Adrenal gland (tissue), 12 donors: ENCODE data around the gene DOCK11. TPM values are rescaled to one million over a fixed set of nuclear protein-coding genes. Genes with fewer than 3 reads are reported as not detected.

Experiments used
- DNase-seq, 7 donors: peaks; one replicate each; pipeline ENCODE4 v3.0.0-alpha.2; 2019 to 2020
- H3K27ac ChIP-seq, 5 donors: fragments of 200-600 bp; sonication (generic) in 4 of 5; 1 replicate in 3 of 5; 2 replicates in 2 of 5; pipeline versions ENCODE4 v1.5.1 to v1.8.0; 2016 to 2020; ENCODE audit warnings: mild to moderate bottlenecking in 1 of 5
- H3K27me3 ChIP-seq: fragments of 200-600 bp; 2 replicates; pipeline ENCODE4 v1.8.0; 2021
- H3K36me3 ChIP-seq, 2 donors: fragments of 200-600 bp; replicated peaks in 1 of 2; 1 replicate in 1 of 2; 2 replicates in 1 of 2; pipeline versions ENCODE4 v1.5.1 to v1.8.0; 2018 to 2022
- H3K4me1 ChIP-seq, 2 donors: fragments of 200-600 bp; replicated peaks in 1 of 2; 1 replicate in 1 of 2; 2 replicates in 1 of 2; pipeline versions ENCODE4 v1.5.1 to v1.8.0; 2018 to 2021
- H3K4me3 ChIP-seq, 4 donors: fragments of 200-600 bp; sonication (generic) in 3 of 4; one replicate each; pipeline ENCODE4 v1.5.1; 2016 to 2018
- H3K9me3 ChIP-seq, 3 donors: fragments of 200-600 bp; sonication (generic) in 1 of 3; replicated peaks in 1 of 3; 1 replicate in 2 of 3; 2 replicates in 1 of 3; pipeline versions ENCODE4 v1.5.1 to v1.8.0; 2016 to 2021
- POLR2A ChIP-seq, 2 donors: fragments of 450-650 bp; IDR thresholded peaks; one replicate each; pipeline ENCODE4 v1.6.1; 2017; ENCODE audit warnings: antibody characterized with exemption in 2 of 2, mild to moderate bottlenecking in 2 of 2, moderate library complexity in 1 of 2
- WGBS, 4 donors: extraction: QIAGEN DNeasy Blood & Tissue Kit in 2 of 4; methylation state at CpG; one replicate each; pipeline versions ENCODE4 v1.1.5 to v1.1.7; 2013 to 2017; 5-methylcytosine and 5-hydroxymethylcytosine counted together
- intact Hi-C, 2 donors: fragments of 100-400 bp; cut with DNase I; formaldehyde crosslinking; loops; one replicate each; pipeline versions ENCODE4 v1.14.1 to v1.15.0; 2022 to 2023
- polyA plus RNA-seq, 3 donors: library from polyadenylated mRNA; stranded (reverse); fragments of 200-250 nt in 2 of 3; fragments of 350-450 nt in 1 of 3; fragmentation: Illumina TruSeq in 1 of 3; extraction: RNeasy Lipid Tissue Mini Kit (QIAGEN cat#74804) in 1 of 3; gene quantifications; one replicate each; pipeline ENCODE4 v1.2.3, GENCODE V29; 2013 to 2014
- total RNA-seq, 9 donors: library from RNA; depleted of rRNA in 4 of 9; stranded (reverse); fragments of >200 nt in 4 of 9; fragments of 120-200 nt in 1 of 9; fragmentation: NEBNext Ultra II Directional in 1 of 9; extraction: Animal tissue kit (Norgen Biotek cat#: 25700) in 1 of 9; gene quantifications; one replicate each; pipeline versions ENCODE4 v1.1.0 to v1.2.4, GENCODE V29; 2013 to 2023
- TF ChIP-seq, protein P1 (sequence below), 6 experiments: fragments of 450-650 bp in 4 of 6; fragments of 200-600 bp in 2 of 6; sonication (generic) in 1 of 6; IDR thresholded peaks; 1 replicate in 5 of 6; 2 replicates in 1 of 6; pipeline versions ENCODE4 v1.5.1 to v1.8.0; 2016 to 2021; ENCODE audit warnings: antibody characterized with exemption in 6 of 6, mild to moderate bottlenecking in 2 of 6, moderate library complexity in 1 of 6
- donor health status: healthy with polysubstance abuse.
- donor health status: Bipolar disorder and iron deficiency.
- donor health status: DM: yes; HTN: yes; CAD: no.
- donor health status: DM: no; HTN: no; CAD: no.
- donor health status: DM: no; HTN: no; CAD: no.
- donor health status: DM: yes; HTN: yes; CAD: no.

DOCK11 gene
- total and polyA plus RNA-seq, 12 donors, result 4.8 to 28.1 (median 13.2) TPM

GRCh38 chrX:118614150-118614549, 118.5 kb downstream of the DOCK11 start:
- no peaks in the 10 kb centered on the region for H3K36me3 ChIP-seq
- no peak overlapping the region for H3K27ac ChIP-seq
- H3K9me3 ChIP-seq, result no peaks in the 10 kb centered on the region
- intact Hi-C loops, result no loop called here
- TF ChIP-seq, protein P1, sequence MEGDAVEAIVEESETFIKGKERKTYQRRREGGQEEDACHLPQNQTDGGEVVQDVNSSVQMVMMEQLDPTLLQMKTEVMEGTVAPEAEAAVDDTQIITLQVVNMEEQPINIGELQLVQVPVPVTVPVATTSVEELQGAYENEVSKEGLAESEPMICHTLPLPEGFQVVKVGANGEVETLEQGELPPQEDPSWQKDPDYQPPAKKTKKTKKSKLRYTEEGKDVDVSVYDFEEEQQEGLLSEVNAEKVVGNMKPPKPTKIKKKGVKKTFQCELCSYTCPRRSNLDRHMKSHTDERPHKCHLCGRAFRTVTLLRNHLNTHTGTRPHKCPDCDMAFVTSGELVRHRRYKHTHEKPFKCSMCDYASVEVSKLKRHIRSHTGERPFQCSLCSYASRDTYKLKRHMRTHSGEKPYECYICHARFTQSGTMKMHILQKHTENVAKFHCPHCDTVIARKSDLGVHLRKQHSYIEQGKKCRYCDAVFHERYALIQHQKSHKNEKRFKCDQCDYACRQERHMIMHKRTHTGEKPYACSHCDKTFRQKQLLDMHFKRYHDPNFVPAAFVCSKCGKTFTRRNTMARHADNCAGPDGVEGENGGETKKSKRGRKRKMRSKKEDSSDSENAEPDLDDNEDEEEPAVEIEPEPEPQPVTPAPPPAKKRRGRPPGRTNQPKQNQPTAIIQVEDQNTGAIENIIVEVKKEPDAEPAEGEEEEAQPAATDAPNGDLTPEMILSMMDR (IDR thresholded peaks at IDR 0.05), result no peak
- no peak for TF ChIP-seq POLR2A (IDR thresholded peaks at IDR 0.05)
- no peak overlapping the region for H3K4me3 ChIP-seq
- no peaks in the 10 kb centered on the region for H3K4me1 ChIP-seq
- 67 to 79% (median 68%) methylated on average over 1 of the region's 1 CpG for WGBS, 4 donors
- H3K27me3 ChIP-seq, result no peaks in the 10 kb centered on the region
- no peak for DNase-seq

- Histone ChIP-seq H3K27ac (no peak overlapping the region), H3K4me3 (no peak overlapping the region), H3K27me3 (no peaks in the 10 kb centered on the region), H3K4me1 (no peaks in the 10 kb centered on the region), H3K9me3 (no peaks in the 10 kb centered on the region), H3K36me3 (no peaks in the 10 kb centered on the region)
- 75 to 89% (median 82%) methylated on average over 3 of the region's 3 CpGs for WGBS, 4 donors
- intact Hi-C loops, result no loop called here
- DNase-seq, result no peak
- no peak for TF ChIP-seq POLR2A (IDR thresholded peaks at IDR 0.05)
- TF ChIP-seq, protein P1 (IDR thresholded peaks at IDR 0.05), result no peak
Observed at GRCh38 chrX:118615141-118615540, 119.5 kb downstream of the DOCK11 start.

DNA sequence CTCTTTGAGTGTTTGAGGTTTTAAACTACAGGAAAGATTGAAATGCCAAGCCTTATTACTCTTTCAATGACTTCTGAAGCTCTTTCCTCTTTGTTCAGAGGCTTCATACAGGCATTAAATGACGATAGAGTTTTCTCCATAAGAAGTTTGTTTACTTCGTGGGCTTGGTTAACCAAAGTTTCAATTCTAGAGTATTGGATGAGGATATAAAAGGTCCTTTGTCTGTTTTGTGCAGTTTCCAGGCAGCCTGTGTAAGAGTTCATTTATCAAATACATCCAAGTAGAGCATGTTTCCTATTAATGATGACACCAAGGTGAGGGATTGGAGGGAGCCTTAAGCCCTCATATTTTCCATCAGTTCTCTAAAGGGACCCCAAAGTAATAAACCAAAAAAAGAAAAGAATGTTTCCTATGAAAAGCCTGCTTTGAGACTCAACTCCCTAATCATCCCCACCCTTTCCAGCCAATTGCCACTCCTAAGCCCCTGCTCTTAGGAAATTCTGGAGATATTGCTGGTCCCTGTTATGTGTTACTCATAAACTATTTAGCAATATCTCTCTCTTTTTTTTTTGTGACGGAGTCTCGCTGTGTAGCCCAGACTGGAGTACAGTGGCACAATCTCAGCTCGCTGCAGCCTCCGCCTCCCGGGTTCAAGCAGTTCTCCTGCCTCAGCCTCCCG, 125.6 kb downstream of the DOCK11 start:
- Histone ChIP-seq H3K9me3 (no peaks in the 10 kb centered on the region), H3K4me3 (no peak overlapping the region), H3K36me3 (no peaks in the 10 kb centered on the region), H3K4me1 (no peaks in the 10 kb centered on the region), H3K27me3 (peaks cover 5% of the 10 kb centered on the region), H3K27ac (no peak overlapping the region)
- WGBS, 4 donors, result 79 to 85% (median 83%) methylated on average over 8 of the region's 8 CpGs
- no peak for DNase-seq
- intact Hi-C loops, result no loop called here
- TF ChIP-seq, protein P1 (IDR thresholded peaks at IDR 0.05), result no peak
- no peak for TF ChIP-seq POLR2A (IDR thresholded peaks at IDR 0.05)

GRCh38 chrX:118623062-118623461, 127.4 kb downstream of the DOCK11 start:
- intact Hi-C loops, result no loop called here
- Histone ChIP-seq H3K27ac (no peak overlapping the region), H3K36me3 (no peaks in the 10 kb centered on the region), H3K9me3 (no peaks in the 10 kb centered on the region), H3K27me3 (peaks cover 11% of the 10 kb centered on the region), H3K4me3 (no peak overlapping the region), H3K4me1 (no peaks in the 10 kb centered on the region)
- TF ChIP-seq, protein P1 (IDR thresholded peaks at IDR 0.05), result no peak
- no peak for TF ChIP-seq POLR2A (IDR thresholded peaks at IDR 0.05)
- 76 to 91% (median 82%) methylated on average over 3 of the region's 3 CpGs for WGBS, 4 donors
- DNase-seq, result no peak
